Kidney (tissue), 14 donors: ENCODE results near the gene TRIM23. TPM values are rescaled to one million over a fixed set of nuclear protein-coding genes. Genes with fewer than 3 reads are reported as not detected.

Experiments used
- DNase-seq, 5 donors: peaks; one replicate each; pipeline ENCODE4 v3.0.0-alpha.2; 2013 to 2020
- FAIRE-seq: peaks from 2 replicates; lab custom pipeline; 2012; peaks lifted over from hg19 to GRCh38; lab: Jason Lieb, UNC
- H3K27ac ChIP-seq, 2 donors: one replicate each; pipeline ENCODE4 v1.7.0; 2013; ENCODE audit warnings: low read depth in 2 of 2, low read length in 2 of 2, inconsistent platforms in 1 of 2
- H3K27me3 ChIP-seq: one replicate; pipeline ENCODE4 v1.7.1; 2013; ENCODE audit warnings: low read length, inconsistent platforms; ENCODE audit not compliant: control insufficient read depth, insufficient read depth
- H3K36me3 ChIP-seq, 3 donors: one replicate each; pipeline versions ENCODE4 v1.7.0 to v1.7.1; 2013; ENCODE audit warnings: low read length in 3 of 3, control low read depth in 1 of 3, inconsistent platforms in 1 of 3; ENCODE audit not compliant: insufficient read depth in 3 of 3, control insufficient read depth in 2 of 3
- H3K4me1 ChIP-seq, 3 donors: one replicate each; pipeline versions ENCODE4 v1.7.0 to v1.7.1; 2013; ENCODE audit warnings: low read length in 3 of 3, inconsistent platforms in 1 of 3, low read depth in 1 of 3; ENCODE audit not compliant: control insufficient read depth in 2 of 3, insufficient read depth in 2 of 3
- H3K4me3 ChIP-seq, 3 donors: one replicate each; pipeline versions ENCODE4 v1.7.0 to v1.8.1; 2013; ENCODE audit warnings: low read length in 3 of 3, control low read depth in 1 of 3, inconsistent platforms in 1 of 3
- H3K9ac ChIP-seq, 3 donors: one replicate each; pipeline versions ENCODE4 v1.7.0 to v1.7.1; 2013; ENCODE audit warnings: low read length in 3 of 3, control low read depth in 1 of 3, inconsistent platforms in 1 of 3
- H3K9me3 ChIP-seq, 3 donors: one replicate each; pipeline versions ENCODE4 v1.7.0 to v1.7.1; 2013; ENCODE audit warnings: low read length in 3 of 3, control low read depth in 1 of 3, inconsistent platforms in 1 of 3; ENCODE audit not compliant: control insufficient read depth in 2 of 3, insufficient read depth in 1 of 3
- CTCF ChIP-seq: IDR thresholded peaks from 3 replicates; pipeline ENCODE4 v1.5.1; 2012; ENCODE audit warnings: mild to moderate bottlenecking, moderate library complexity, borderline replicate concordance; ENCODE audit not compliant: insufficient read depth; ENCODE audit errors: extremely low read depth
- intact Hi-C: fragments of 100-400 bp; cut with DNase I; formaldehyde crosslinking; loops from one replicate; pipeline ENCODE4 v1.11.1; 2022
- polyA plus RNA-seq: library from polyadenylated mRNA; stranded (reverse); fragments of 350-450 nt; fragmentation: Illumina TruSeq; extraction: RNeasy Lipid Tissue Mini Kit (QIAGEN cat#74804); gene quantifications from one replicate; pipeline ENCODE4 v1.2.3, GENCODE V29; 2014; ENCODE audit warnings: low read depth, low replicate concordance; ENCODE audit not compliant: insufficient read depth
- total RNA-seq: library from RNA; stranded (reverse); fragmentation: NEBNext Ultra II Directional; extraction: Animal tissue kit (Norgen Biotek cat#: 25700); gene quantifications from one replicate; pipeline ENCODE4 v1.2.1, GENCODE V29; 2021
- donor health status: control.
- donor health status: control.
- donor health status: control.
- donor health status: control.
- donor health status: control.
- donor health status: DM: yes; HTN: yes; CAD: no.
- donor health status: Normal renal cell carcinoma (clear cell type).

TRIM23 gene
- total and polyA plus RNA-seq, 2 donors from 2014 or later, result 4.4 to 15.2 TPM

- DNase-seq (no peak), FAIRE-seq (no peak)
- H3K9me3 ChIP-seq, result no peaks in the 10 kb centered on the region
- no peak for TF ChIP-seq CTCF
- H3K9ac ChIP-seq, result no peak overlapping the region
- intact Hi-C loops, result no loop called here
- H3K27me3 ChIP-seq, result no peaks in the 10 kb centered on the region
- peaks cover 0 to 3% (median 0%) of the 10 kb centered on the region in 3 donors for H3K36me3 ChIP-seq
- no peak overlapping the region for H3K4me3 ChIP-seq
- no peaks in the 10 kb centered on the region for H3K4me1 ChIP-seq
- no peak overlapping the region for H3K27ac ChIP-seq
Measured at GRCh38 chr5:65646938-65647337, 22.8 kb upstream of the TRIM23 start.

GRCh38 chr5:65640240-65640639, 16.1 kb upstream of the TRIM23 start:
- Histone ChIP-seq H3K9ac (no peak overlapping the region), H3K36me3 (peaks cover 2 to 10% (median 8%) of the 10 kb centered on the region in 3 donors), H3K9me3 (no peaks in the 10 kb centered on the region), H3K4me1 (no peaks in the 10 kb centered on the region), H3K27ac (no peak overlapping the region), H3K27me3 (no peaks in the 10 kb centered on the region), H3K4me3 (no peak overlapping the region)
- no peak for FAIRE-seq
- no peak for DNase-seq
- intact Hi-C loops, result no loop called here
- TF ChIP-seq CTCF, result no peak

- intact Hi-C loops, result no loop called here
- Histone ChIP-seq H3K9ac (no peak overlapping the region), H3K27me3 (no peaks in the 10 kb centered on the region), H3K4me3 (no peak overlapping the region), H3K36me3 (peaks cover 0 to 5% (median 2%) of the 10 kb centered on the region in 3 donors), H3K9me3 (no peaks in the 10 kb centered on the region), H3K27ac (no peak overlapping the region), H3K4me1 (peaks cover 0 to 2% (median under 1%) of the 10 kb centered on the region in 3 donors)
- TF ChIP-seq CTCF, result no peak
- DNase-seq (no peak), FAIRE-seq (no peak)
Measured at GRCh38 chr5:65630981-65631380, 6.8 kb upstream of the TRIM23 start.

GRCh38 chr5:65625743-65626142, 1.6 kb upstream of the TRIM23 start:
- H3K27ac ChIP-seq, result no peak overlapping the region
- DNase-seq, result peak in 1 of 5 donors; percentile 11
- no peaks in the 10 kb centered on the region for H3K9me3 ChIP-seq
- intact Hi-C loops, result no loop called here
- peak overlapping the region in 2 of 3 donors; percentile 90 to 98 for H3K9ac ChIP-seq
- peaks cover 3 to 13% (median 10%) of the 10 kb centered on the region in 3 donors for H3K4me1 ChIP-seq
- H3K36me3 ChIP-seq, result peaks cover 0 to 5% (median 0%) of the 10 kb centered on the region in 3 donors
- H3K27me3 ChIP-seq, result no peaks in the 10 kb centered on the region
- no peak for FAIRE-seq
- no peak for TF ChIP-seq CTCF
- peak overlapping the region; percentile 97 to 99 (median 98) for H3K4me3 ChIP-seq
